ENCODE measurements around the gene GRIK2. TPM values are rescaled to one million over a fixed set of nuclear protein-coding genes. Genes with fewer than 3 reads are reported as not detected.

GRIK2 gene
- total and polyA plus RNA-seq, 2 of the 4 experiments (the other 2 are of a cell fraction): 8.2 to 15.2 TPM

- 0 out of 2 replicates have a peak, but pooled peaks cover 2% of the 10 kb centered on the region for H3K9me1 ChIP-seq (ENCODE audit: insufficient read depth, low read length)
- H2BK5ac ChIP-seq (ENCODE audit: low read depth, low read length, poor library complexity, severe bottlenecking): peak overlapping the region; percentile 56
- H3K27ac ChIP-seq (ENCODE audit: insufficient read depth, low read length): no peak overlapping the region
- TF ChIP-seq MAFK (IDR thresholded peaks at IDR 0.05; ENCODE audit: low read depth, low read length): no peak
- TF ChIP-seq CEBPB (IDR thresholded peaks at IDR 0.05; ENCODE audit: low read depth, low read length): peak; percentile 58; the same call in 1 of the 2 replicates
- TF ChIP-seq MAZ (IDR thresholded peaks at IDR 0.05; ENCODE audit: borderline replicate concordance, low read depth, low read length): no peak
- TF ChIP-seq POLR2A (IDR thresholded peaks at IDR 0.05; ENCODE audit: low read depth, low read length): no peak
- no peak for TF ChIP-seq RFX5 (IDR thresholded peaks at IDR 0.05; ENCODE audit: low read depth, low read length)
- no peak overlapping the region for H2AFZ ChIP-seq (replicated peaks; ENCODE audit: low read length, poor library complexity)
- H3K18ac ChIP-seq (ENCODE audit: low read depth, low read length): no peak overlapping the region
- CTCF ChIA-PET: no interaction called here
- peak; percentile 48 for DNase-seq
- in situ Hi-C loops (cut with MboI; ENCODE audit: low sequenced_read_pairs): no loop called here
- POLR2A ChIA-PET (ENCODE audit: unreplicated experiment): no interaction called here
- no peak overlapping the region; a peak in 1 of 4 replicates for H4K8ac ChIP-seq (ENCODE audit: low read depth in 2 of 2, low read length in 2 of 2)
- H2BK15ac ChIP-seq (ENCODE audit: low read depth, low read length): no peak overlapping the region
- no CpG with 5 or more reads among the region's 2 CpGs for WGBS, 2 experiments (ENCODE audit: extremely low coverage in 2 of 2, insufficient read length in 1 of 2)
- H3K36me3 ChIP-seq (ENCODE audit: control insufficient read depth, insufficient read depth, low read length): no peaks in the 10 kb centered on the region
- H2AK5ac ChIP-seq (ENCODE audit: low read depth, low read length): no peak overlapping the region
- no peak overlapping the region for H3K14ac ChIP-seq (replicated peaks; ENCODE audit: low read depth, low read length)
- no peak overlapping the region for H3K4ac ChIP-seq (ENCODE audit: low read depth, low read length)
- no peak overlapping the region for H3K56ac ChIP-seq (ENCODE audit: extremely low read depth, insufficient read depth, low read length)
- no peaks in the 10 kb centered on the region for H3K27me3 ChIP-seq (ENCODE audit: control insufficient read depth, insufficient read depth, low read length)
- H3K23ac ChIP-seq (ENCODE audit: low read depth, low read length): no peak overlapping the region
- no peaks in the 10 kb centered on the region; the same call in 1 of the 2 replicates for H3K4me1 ChIP-seq (ENCODE audit: control insufficient read depth, insufficient read depth, low read length)
- H3K4me3 ChIP-seq (ENCODE audit: insufficient read depth, low read depth, low read length): 0 out of 2 replicates have a peak overlapping the region, but pooled peaks have one; percentile 42
- BruUV-seq (replicated peaks): no TSS peak
- H3K79me1 ChIP-seq (ENCODE audit: low read depth in 1 of 2, low read length in 2 of 2): peaks cover 0 to 3% of the 10 kb centered on the region in 2 experiments; a peak in 1 of 4 replicates
- H2AK9ac ChIP-seq (replicated peaks; ENCODE audit: low read depth, low read length, poor library complexity): no peak overlapping the region
- no peak overlapping the region for H2BK20ac ChIP-seq (ENCODE audit: low read depth, low read length)
- peak overlapping the region; percentile 92; the same call in 1 of the 2 replicates for H3K4me2 ChIP-seq (ENCODE audit: low read depth, low read length)
- peak; percentile 49 for ATAC-seq (ENCODE audit: low read depth)
- H4K91ac ChIP-seq (ENCODE audit: insufficient read depth, low read depth, low read length): no peak overlapping the region
- no peaks in the 10 kb centered on the region for H3K9me3 ChIP-seq (ENCODE audit: control insufficient read depth, insufficient read depth, low read length)
- dilution Hi-C loops (cut with HindIII; ENCODE audit: low sequenced_read_pairs, unreplicated experiment): no loop called here
- no peak overlapping the region for H4K5ac ChIP-seq (ENCODE audit: low read depth, low read length)
- no peaks in the 10 kb centered on the region for H4K20me1 ChIP-seq (ENCODE audit: insufficient read depth, low read length)
- no peak overlapping the region for H3K9ac ChIP-seq (ENCODE audit: low read depth, low read length)
- intact Hi-C loops (cut with micrococcal nuclease): no loop called here
- no peak overlapping the region for H2BK120ac ChIP-seq (ENCODE audit: low read depth, low read length)
These were observed 140.9 kb downstream of the GRIK2 start for GRCh38 chr6:101534386-101534785.

All from IMR-90 (cell line).